Uterus (tissue), 4 donors: Measurements from ENCODE around the gene PXMP4. TPM values are rescaled to one million over a fixed set of nuclear protein-coding genes. Genes with fewer than 3 reads are reported as not detected.

Source experiments
- DNase-seq, 2 donors: peaks; one replicate each; pipeline ENCODE4 v3.0.0-alpha.2; 2019 to 2020
- H3K27ac ChIP-seq, 2 donors: fragments of 200-600 bp; sonication (generic); 1 replicate in 1 of 2; 2 replicates in 1 of 2; pipeline ENCODE4 v1.5.1; 2016 to 2018
- H3K27me3 ChIP-seq, 2 donors: fragments of 200-600 bp; sonication (generic); one replicate each; pipeline ENCODE4 v1.5.1; 2018 to 2019; ENCODE audit warnings: control low read depth in 1 of 2
- H3K36me3 ChIP-seq, 2 donors: fragments of 200-600 bp; sonication (generic); one replicate each; pipeline ENCODE4 v1.5.1; 2019; ENCODE audit warnings: control low read depth in 1 of 2
- H3K4me1 ChIP-seq, 2 donors: fragments of 200-600 bp; sonication (generic); one replicate each; pipeline ENCODE4 v1.5.1; 2018 to 2019; ENCODE audit warnings: control low read depth in 1 of 2
- H3K4me3 ChIP-seq, 2 donors: fragments of 200-600 bp; sonication (generic); 1 replicate in 1 of 2; 2 replicates in 1 of 2; pipeline ENCODE4 v1.5.1; 2018 to 2019; ENCODE audit warnings: mild to moderate bottlenecking in 1 of 2
- H3K9me3 ChIP-seq, 2 donors: fragments of 200-600 bp; sonication (generic); one replicate each; pipeline ENCODE4 v1.5.1; 2019; ENCODE audit warnings: control low read depth in 1 of 2
- POLR2A ChIP-seq, 2 donors: fragments of 450-650 bp; IDR thresholded peaks; one replicate each; pipeline ENCODE4 v1.6.1; 2016; ENCODE audit warnings: antibody characterized with exemption in 2 of 2, mild to moderate bottlenecking in 1 of 2, moderate library complexity in 1 of 2
- intact Hi-C: fragments of 100-400 bp; cut with DNase I; formaldehyde crosslinking; loops from one replicate; pipeline ENCODE4 v1.15.1; 2023; ENCODE audit warnings: low total_unique reads
- total RNA-seq, 4 donors: library from RNA; depleted of rRNA in 3 of 4; stranded (reverse); fragments of >200 nt in 3 of 4; gene quantifications; one replicate each; pipeline versions ENCODE4 v1.1.0 to v1.2.4, GENCODE V29; 2014 to 2023
- TF ChIP-seq, protein P1 (sequence below), 4 experiments: fragments of 200-600 bp in 2 of 4; fragments of 450-650 bp in 2 of 4; sonication (generic) in 2 of 4; IDR thresholded peaks; one replicate each; pipeline ENCODE4 v1.5.1; 2016 to 2019; ENCODE audit warnings: antibody characterized with exemption in 4 of 4, mild to moderate bottlenecking in 2 of 4, moderate library complexity in 1 of 4
- donor health status: DM: yes; HTN: yes; CAD: no.

PXMP4 gene
- total RNA-seq, 4 donors from 2014 or later, result 1.8 to 13.8 (median 10.7) TPM

DNA sequence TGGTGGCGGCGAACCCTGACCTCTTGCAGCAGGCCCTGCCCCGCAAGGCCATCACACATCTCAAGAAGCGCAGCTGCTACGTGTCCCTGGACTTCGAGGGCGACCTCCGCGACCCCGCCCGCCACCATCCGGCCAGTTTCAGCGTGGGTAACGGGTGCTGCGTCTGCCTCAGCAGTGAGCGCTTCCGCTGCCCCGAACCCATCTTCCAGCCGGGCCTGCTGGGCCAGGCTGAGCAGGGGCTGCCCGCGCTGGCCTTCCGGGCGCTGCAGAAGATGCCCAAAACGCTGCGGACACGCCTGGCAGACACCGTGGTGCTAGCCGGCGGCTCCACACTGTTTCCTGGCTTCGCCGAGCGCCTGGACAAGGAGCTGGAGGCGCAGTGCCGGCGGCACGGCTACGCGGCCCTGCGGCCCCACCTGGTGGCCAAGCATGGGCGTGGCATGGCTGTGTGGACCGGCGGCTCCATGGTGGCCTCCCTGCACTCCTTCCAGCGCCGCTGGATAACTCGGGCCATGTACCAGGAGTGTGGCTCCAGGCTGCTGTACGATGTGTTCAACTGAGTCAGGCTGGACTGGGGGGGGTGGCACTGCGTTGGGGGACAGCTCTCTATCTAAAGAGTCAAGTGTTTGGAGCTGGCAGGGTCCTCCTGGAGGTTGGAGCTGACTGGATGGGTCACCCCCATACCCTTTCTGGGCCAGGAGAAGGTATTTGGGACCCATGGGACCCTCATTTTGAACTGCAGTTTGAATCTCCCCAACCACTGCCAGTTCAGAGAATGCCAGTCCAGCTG lies 52.2 kb downstream of the PXMP4 start:
- peaks cover 0 to 10% of the 10 kb centered on the region in 2 donors for H3K4me1 ChIP-seq

DNA sequence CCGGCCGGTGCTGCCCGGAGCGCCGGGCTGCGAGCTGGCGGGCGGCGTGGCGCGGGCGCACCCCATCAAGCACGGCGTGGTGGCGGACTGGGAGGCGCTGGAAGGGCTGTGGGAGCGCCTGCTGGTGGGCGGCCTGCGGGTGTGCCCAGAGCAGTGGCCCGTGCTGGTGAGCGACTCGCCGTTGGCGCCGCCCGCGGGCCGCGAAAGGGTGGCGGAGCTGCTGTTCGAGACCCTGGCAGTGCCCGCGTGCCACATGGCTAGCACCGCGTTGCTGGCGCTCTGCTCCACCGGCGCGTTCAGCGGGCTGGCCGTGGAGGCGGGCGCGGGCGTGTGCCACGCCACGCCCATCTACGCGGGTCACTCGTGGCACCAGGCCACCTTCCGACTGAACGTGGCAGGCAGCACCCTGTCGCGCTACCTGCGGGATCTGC lies 52.9 kb downstream of the PXMP4 start:
- Histone ChIP-seq H3K9me3 (no peaks in the 10 kb centered on the region), H3K27me3 (no peaks in the 10 kb centered on the region), H3K36me3 (no peaks in the 10 kb centered on the region), H3K27ac (peak overlapping the region; percentile 90 to 95), H3K4me3 (peak overlapping the region; percentile 48 to 58), H3K4me1 (peaks cover 0 to 8% of the 10 kb centered on the region in 2 donors)
- intact Hi-C loops, result no loop called here
- TF ChIP-seq POLR2A (IDR thresholded peaks at IDR 0.05), result no peak
- TF ChIP-seq, protein P1, sequence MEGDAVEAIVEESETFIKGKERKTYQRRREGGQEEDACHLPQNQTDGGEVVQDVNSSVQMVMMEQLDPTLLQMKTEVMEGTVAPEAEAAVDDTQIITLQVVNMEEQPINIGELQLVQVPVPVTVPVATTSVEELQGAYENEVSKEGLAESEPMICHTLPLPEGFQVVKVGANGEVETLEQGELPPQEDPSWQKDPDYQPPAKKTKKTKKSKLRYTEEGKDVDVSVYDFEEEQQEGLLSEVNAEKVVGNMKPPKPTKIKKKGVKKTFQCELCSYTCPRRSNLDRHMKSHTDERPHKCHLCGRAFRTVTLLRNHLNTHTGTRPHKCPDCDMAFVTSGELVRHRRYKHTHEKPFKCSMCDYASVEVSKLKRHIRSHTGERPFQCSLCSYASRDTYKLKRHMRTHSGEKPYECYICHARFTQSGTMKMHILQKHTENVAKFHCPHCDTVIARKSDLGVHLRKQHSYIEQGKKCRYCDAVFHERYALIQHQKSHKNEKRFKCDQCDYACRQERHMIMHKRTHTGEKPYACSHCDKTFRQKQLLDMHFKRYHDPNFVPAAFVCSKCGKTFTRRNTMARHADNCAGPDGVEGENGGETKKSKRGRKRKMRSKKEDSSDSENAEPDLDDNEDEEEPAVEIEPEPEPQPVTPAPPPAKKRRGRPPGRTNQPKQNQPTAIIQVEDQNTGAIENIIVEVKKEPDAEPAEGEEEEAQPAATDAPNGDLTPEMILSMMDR (IDR thresholded peaks at IDR 0.05), result no peak
- peak; percentile 50 to 69 for DNase-seq

More for the DNA sequence above, 52.2 kb downstream of the PXMP4 start:
- TF ChIP-seq, protein P1 (IDR thresholded peaks at IDR 0.05), result peak; percentile 95 to 98 (median 96)
- peak in 1 of 2 donors; percentile 29 for TF ChIP-seq POLR2A (IDR thresholded peaks at IDR 0.05)
- DNase-seq, result peak; percentile 75 to 83
- Histone ChIP-seq H3K36me3 (no peaks in the 10 kb centered on the region), H3K27ac (peak overlapping the region; percentile 90 to 95), H3K9me3 (no peaks in the 10 kb centered on the region), H3K4me3 (peak overlapping the region; percentile 48 to 58), H3K27me3 (no peaks in the 10 kb centered on the region)
- intact Hi-C loops, result loop anchor here (2.0 kb wide), 1 partner anchor 211 kb away; no protein-coding TSS in a partner anchor

GRCh38 chr20:33666293-33667244 lies 53.5 kb downstream of the PXMP4 start, which contains the start of gene ACTL10:
TSS of gene ACTL10 (plus strand) at chr20:33666943. CDS start at chr20:33667498, 555 bp downstream.
- no peaks in the 10 kb centered on the region for H3K9me3 ChIP-seq
- no peaks in the 10 kb centered on the region for H3K36me3 ChIP-seq
- peak within 1 kb of the TSS; percentile 90 to 95 for H3K27ac ChIP-seq
- DNase-seq, result peak; percentile 99
- peak; percentile 86 to 96 for TF ChIP-seq POLR2A (IDR thresholded peaks at IDR 0.05)
- TF ChIP-seq, protein P1 (IDR thresholded peaks at IDR 0.05), result peak; percentile 31 to 53 (median 44)
- H3K27me3 ChIP-seq, result no peaks in the 10 kb centered on the region
- intact Hi-C loops, result no loop called here
- peaks cover 0 to 7% of the 10 kb centered on the region in 2 donors for H3K4me1 ChIP-seq
- peak within 1 kb of the TSS; percentile 48 to 58 for H3K4me3 ChIP-seq

DNA sequence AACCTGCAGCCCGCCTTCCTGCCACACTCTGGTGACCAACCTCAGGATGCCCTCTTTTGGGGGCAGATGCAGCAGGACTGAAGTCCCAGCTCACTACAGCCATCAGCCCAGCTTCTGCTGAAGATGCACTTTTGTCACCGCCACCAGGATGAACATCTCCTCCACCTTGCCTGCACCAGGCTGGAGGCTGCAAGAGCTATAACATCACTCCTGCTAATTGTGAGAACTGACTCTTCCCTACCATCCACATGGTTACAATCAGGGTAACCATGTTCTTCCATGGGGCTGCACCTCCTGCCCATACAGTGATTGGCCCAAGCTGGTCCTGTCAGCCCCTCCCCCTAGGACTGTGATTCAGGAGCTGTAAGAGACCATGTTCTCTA lies 55.4 kb downstream of the PXMP4 start:
- DNase-seq, result peak in 1 of 2 donors; percentile 16
- H3K4me1 ChIP-seq, result peaks cover 0 to 7% of the 10 kb centered on the region in 2 donors
- intact Hi-C loops, result no loop called here

More for the DNA sequence above, 55.4 kb downstream of the PXMP4 start:
- Histone ChIP-seq H3K9me3 (no peaks in the 10 kb centered on the region), H3K27ac (peak overlapping the region in 1 of 2 donors; percentile 91), H3K27me3 (no peaks in the 10 kb centered on the region), H3K4me3 (no peak overlapping the region), H3K36me3 (no peaks in the 10 kb centered on the region)
- TF ChIP-seq POLR2A (IDR thresholded peaks at IDR 0.05), result no peak
- TF ChIP-seq, protein P1 (IDR thresholded peaks at IDR 0.05), result no peak
